ENCODE measurements around the gene KCP.

Gene KCP

GRCh38 chr7:128842674-128843641 lies 67.6 kb downstream of the KCP start:
- ChIA-PET CTCF (interaction anchor here (1.0 to 2.7 kb wide), 4 partner anchors 11 to 86 kb away, joined by 3 to 15 read pairs (median 5); partner anchors contain the start of gene ATP6V1F), POLR2A (no interaction called here)
- DNase-seq (ENCODE audit: extremely low spot score): no peak
- TF ChIP-seq ELF4 (IDR thresholded peaks at IDR 0.05) (no peak), NFRKB (IDR thresholded peaks at IDR 0.05) (no peak), ZNF384 (IDR thresholded peaks at IDR 0.05) (no peak), SUZ12 (IDR thresholded peaks at IDR 0.05) (no peak), FOXM1 (IDR thresholded peaks at IDR 0.05; ENCODE audit: borderline replicate concordance) (no peak)

- POLR2A ChIA-PET: no interaction called here
- TF ChIP-seq SP1 (IDR thresholded peaks at IDR 0.05) (no peak), L3MBTL2 (conservative IDR thresholded peaks at IDR 0.05) (0 out of 2 replicates have a peak, but pooled peaks have one; percentile 55)
- peak; percentile 83 for DNase-seq (ENCODE audit: extremely low spot score)
- CTCF ChIA-PET: interaction anchor here (0.6 to 2.7 kb wide), 6 partner anchors 10 to 85 kb away, joined by 3 to 15 read pairs (median 4); partner anchors contain the start of gene ATP6V1F
Observed at GRCh38 chr7:128841921-128842673, 68.4 kb downstream of the KCP start.

GRCh38 chr7:128841171-128841690 lies 69.3 kb downstream of the KCP start:
- POLR2A ChIA-PET: interaction anchor here (1.5 kb wide), 1 partner anchor 21 kb away, joined by 3 read pairs; the partner anchor contains the start of gene ATP6V1F
- no peak for DNase-seq (ENCODE audit: extremely low spot score)
- TF ChIP-seq PKNOX1 (IDR thresholded peaks at IDR 0.05) (no peak), FOXK2 (IDR thresholded peaks at IDR 0.05) (no peak), SP1 (IDR thresholded peaks at IDR 0.05) (no peak), ARNT (IDR thresholded peaks at IDR 0.05) (no peak), NFRKB (IDR thresholded peaks at IDR 0.05) (no peak), FOXM1 (IDR thresholded peaks at IDR 0.05; ENCODE audit: borderline replicate concordance) (no peak), FOXA1 (IDR thresholded peaks at IDR 0.05) (no peak), ELF4 (IDR thresholded peaks at IDR 0.05) (no peak), ZNF384 (IDR thresholded peaks at IDR 0.05) (no peak), SUZ12 (IDR thresholded peaks at IDR 0.05) (no peak)
- CTCF ChIA-PET: interaction anchor here (2.7 kb wide), 1 partner anchor 9 kb away, joined by 15 read pairs; no protein-coding TSS in a partner anchor

- no peak for DNase-seq (ENCODE audit: extremely low spot score)
- TF ChIP-seq HDGF (IDR thresholded peaks at IDR 0.05; ENCODE audit: borderline replicate concordance): no peak
- TF ChIP-seq FOXA1 (IDR thresholded peaks at IDR 0.05): no peak
- no peak for TF ChIP-seq LEF1 (IDR thresholded peaks at IDR 0.05; ENCODE audit: borderline replicate concordance)
- no peak for TF ChIP-seq ARNT (IDR thresholded peaks at IDR 0.05)
- TF ChIP-seq PKNOX1 (IDR thresholded peaks at IDR 0.05): no peak
- TF ChIP-seq ELF4 (IDR thresholded peaks at IDR 0.05): no peak
- TF ChIP-seq NFRKB (IDR thresholded peaks at IDR 0.05): no peak
- no peak for TF ChIP-seq SUZ12 (IDR thresholded peaks at IDR 0.05)
- no peak for TF ChIP-seq FOXK2 (IDR thresholded peaks at IDR 0.05)
- no peak for TF ChIP-seq TARDBP (IDR thresholded peaks at IDR 0.05)
- no peak for TF ChIP-seq L3MBTL2 (conservative IDR thresholded peaks at IDR 0.05)
- TF ChIP-seq SP1 (IDR thresholded peaks at IDR 0.05): no peak
- no peak for TF ChIP-seq FOXM1 (IDR thresholded peaks at IDR 0.05; ENCODE audit: borderline replicate concordance)
- TF ChIP-seq ZNF384 (IDR thresholded peaks at IDR 0.05): no peak
- no peak for TF ChIP-seq BHLHE40 (IDR thresholded peaks at IDR 0.05; ENCODE audit: borderline replicate concordance)
- no peak for TF ChIP-seq CTBP1 (IDR thresholded peaks at IDR 0.05; ENCODE audit: borderline replicate concordance)
- POLR2A ChIA-PET: interaction anchor here (0.6 to 1.5 kb wide), 2 partner anchors 22 to 46 kb away, joined by 3 read pairs; partner anchors contain the start of gene ATP6V1F
- CTCF ChIA-PET: interaction anchor here (2.7 kb wide), 1 partner anchor 8 kb away, joined by 15 read pairs; no protein-coding TSS in a partner anchor
Observed at GRCh38 chr7:128840326-128841170, 70.0 kb downstream of the KCP start.

- DNase-seq (ENCODE audit: extremely low spot score): no peak
- ChIA-PET CTCF (no interaction called here), POLR2A (interaction anchor here (1.5 kb wide), 1 partner anchor 22 kb away, joined by 3 read pairs; the partner anchor contains the start of gene ATP6V1F)
- TF ChIP-seq L3MBTL2 (conservative IDR thresholded peaks at IDR 0.05) (no peak), NFRKB (IDR thresholded peaks at IDR 0.05) (no peak)
Observed at GRCh38 chr7:128839751-128840177, 70.7 kb downstream of the KCP start.
